Measurements from ENCODE around the gene CDC40. TPM values are rescaled to one million over a fixed set of nuclear protein-coding genes. Genes with fewer than 3 reads are reported as not detected.

CDC40 gene
- total RNA-seq, 1 donor from 2014 or later = 17.9 TPM

DNA sequence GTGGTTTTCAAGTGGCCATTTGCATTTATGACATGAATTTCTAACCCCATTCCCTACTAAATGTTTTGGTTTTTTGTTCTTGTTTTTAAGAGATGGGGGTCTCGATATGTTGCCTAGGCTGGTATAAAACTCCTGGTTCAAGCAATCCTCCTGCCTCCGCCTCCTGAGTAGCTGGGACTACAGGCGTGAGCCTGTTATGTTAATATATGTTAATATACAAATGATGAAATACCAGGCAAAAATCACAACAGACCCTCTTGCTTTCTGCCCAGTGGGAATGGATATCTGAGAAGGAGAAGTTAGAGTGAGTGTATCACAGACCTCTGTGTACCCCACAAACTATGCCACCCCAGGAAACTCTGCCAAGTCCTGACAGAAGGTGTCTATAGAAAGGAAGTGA is 66.2 kb downstream of the CDC40 start:
- no peaks in the 10 kb centered on the region for H3K9me3 Mint-ChIP-seq
- no peaks in the 10 kb centered on the region for H3K27me3 Mint-ChIP-seq (ENCODE audit: low read depth)
- peaks cover 4% of the 10 kb centered on the region for H3K4me1 Mint-ChIP-seq
- DNase-seq (ENCODE audit: low read depth, low spot score) = no peak
- no peak overlapping the region for H3K4me3 Mint-ChIP-seq
- no peak overlapping the region for H3K27ac Mint-ChIP-seq (ENCODE audit: unreplicated experiment)
- H3K36me3 Mint-ChIP-seq (ENCODE audit: low read depth) = no peaks in the 10 kb centered on the region
- TF ChIP-seq, protein P1, sequence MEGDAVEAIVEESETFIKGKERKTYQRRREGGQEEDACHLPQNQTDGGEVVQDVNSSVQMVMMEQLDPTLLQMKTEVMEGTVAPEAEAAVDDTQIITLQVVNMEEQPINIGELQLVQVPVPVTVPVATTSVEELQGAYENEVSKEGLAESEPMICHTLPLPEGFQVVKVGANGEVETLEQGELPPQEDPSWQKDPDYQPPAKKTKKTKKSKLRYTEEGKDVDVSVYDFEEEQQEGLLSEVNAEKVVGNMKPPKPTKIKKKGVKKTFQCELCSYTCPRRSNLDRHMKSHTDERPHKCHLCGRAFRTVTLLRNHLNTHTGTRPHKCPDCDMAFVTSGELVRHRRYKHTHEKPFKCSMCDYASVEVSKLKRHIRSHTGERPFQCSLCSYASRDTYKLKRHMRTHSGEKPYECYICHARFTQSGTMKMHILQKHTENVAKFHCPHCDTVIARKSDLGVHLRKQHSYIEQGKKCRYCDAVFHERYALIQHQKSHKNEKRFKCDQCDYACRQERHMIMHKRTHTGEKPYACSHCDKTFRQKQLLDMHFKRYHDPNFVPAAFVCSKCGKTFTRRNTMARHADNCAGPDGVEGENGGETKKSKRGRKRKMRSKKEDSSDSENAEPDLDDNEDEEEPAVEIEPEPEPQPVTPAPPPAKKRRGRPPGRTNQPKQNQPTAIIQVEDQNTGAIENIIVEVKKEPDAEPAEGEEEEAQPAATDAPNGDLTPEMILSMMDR (conservative IDR thresholded peaks at IDR 0.05) = no peak

DNA sequence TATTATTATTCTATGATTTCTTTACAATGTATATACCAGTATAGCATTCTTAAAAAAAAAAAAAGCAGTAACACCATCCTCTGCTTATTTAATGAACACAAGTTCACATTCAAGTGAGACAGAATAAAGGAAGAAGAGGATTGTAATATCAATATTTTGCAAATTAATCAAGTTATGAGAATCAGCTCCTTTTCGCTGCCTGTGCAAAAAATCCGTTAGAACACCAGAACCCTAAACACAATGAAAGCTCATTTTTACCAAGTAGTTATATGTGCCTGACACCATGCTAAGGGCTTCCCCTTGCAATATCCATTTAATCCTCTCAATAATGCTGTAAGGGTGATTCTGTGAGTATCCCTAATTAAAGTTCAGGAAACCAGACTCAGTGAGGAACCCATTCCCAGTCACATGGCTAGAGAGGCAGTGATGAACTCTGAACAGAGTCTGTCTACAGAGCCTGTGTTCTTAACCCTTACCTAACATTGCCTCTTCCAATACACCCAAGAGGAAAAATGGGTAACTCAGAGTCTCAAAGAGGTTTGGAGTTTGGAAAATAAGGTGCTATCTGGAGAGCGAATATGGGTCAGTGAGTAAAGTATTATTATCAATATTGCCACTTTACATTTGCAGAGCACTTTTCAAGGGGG is 66.8 kb downstream of the CDC40 start:
- no peak for DNase-seq (ENCODE audit: low read depth, low spot score)
- Mint-ChIP-seq H3K36me3 (ENCODE audit: low read depth) (no peaks in the 10 kb centered on the region), H3K9me3 (no peaks in the 10 kb centered on the region), H3K27ac (ENCODE audit: unreplicated experiment) (no peak overlapping the region), H3K27me3 (ENCODE audit: low read depth) (no peaks in the 10 kb centered on the region), H3K4me3 (no peak overlapping the region), H3K4me1 (peaks cover 4% of the 10 kb centered on the region)
- TF ChIP-seq, protein P1 (conservative IDR thresholded peaks at IDR 0.05) = no peak

DNA sequence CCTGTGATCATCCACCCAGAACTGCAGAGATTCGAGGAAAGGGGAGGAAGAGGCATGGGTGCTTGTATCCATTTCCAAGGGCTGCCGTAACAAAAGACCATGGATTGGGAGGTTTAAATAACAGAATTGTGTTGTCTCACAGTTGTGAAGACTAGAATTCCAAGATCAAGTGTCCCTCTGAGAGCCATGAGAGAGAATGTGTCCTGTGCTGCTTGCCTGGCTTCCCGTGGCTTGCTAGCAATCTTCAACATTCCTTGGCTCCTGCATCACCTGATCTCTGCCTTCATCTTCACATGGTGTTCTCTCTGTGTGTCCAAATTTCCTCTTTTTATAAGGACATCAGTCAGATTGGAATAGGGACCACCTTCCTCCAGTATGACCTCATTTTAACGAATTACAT is 69.8 kb downstream of the CDC40 start:
- Mint-ChIP-seq H3K4me3 (no peak overlapping the region), H3K4me1 (peaks cover 4% of the 10 kb centered on the region), H3K27ac (ENCODE audit: unreplicated experiment) (no peak overlapping the region), H3K27me3 (ENCODE audit: low read depth) (no peaks in the 10 kb centered on the region), H3K9me3 (no peaks in the 10 kb centered on the region), H3K36me3 (ENCODE audit: low read depth) (no peaks in the 10 kb centered on the region)
- TF ChIP-seq, protein P1 (conservative IDR thresholded peaks at IDR 0.05) = no peak
- DNase-seq (ENCODE audit: low read depth, low spot score) = no peak

DNA sequence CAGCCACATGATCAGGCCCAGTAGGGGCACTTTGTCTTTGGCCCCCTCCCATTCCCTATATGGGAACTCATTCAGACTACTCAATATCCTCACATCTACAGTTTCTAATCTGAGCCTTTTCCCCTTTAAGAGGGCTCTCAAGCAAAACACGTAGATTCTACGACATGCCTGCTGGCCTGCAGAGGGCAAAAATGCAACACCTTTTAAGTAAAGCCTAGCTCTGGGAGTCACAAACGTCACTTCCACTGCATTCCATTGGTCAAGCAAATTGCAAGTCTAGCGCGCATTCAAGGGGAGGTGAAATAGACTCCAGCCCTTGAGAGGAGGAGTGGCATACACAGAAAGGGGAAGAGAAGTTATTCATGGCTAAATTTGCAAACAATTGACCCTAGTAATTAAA is 70.6 kb downstream of the CDC40 start:
- TF ChIP-seq, protein P1 (conservative IDR thresholded peaks at IDR 0.05) = no peak
- no peaks in the 10 kb centered on the region for H3K9me3 Mint-ChIP-seq
- no peaks in the 10 kb centered on the region for H3K36me3 Mint-ChIP-seq (ENCODE audit: low read depth)
- peaks cover 4% of the 10 kb centered on the region for H3K4me1 Mint-ChIP-seq
- H3K27ac Mint-ChIP-seq (ENCODE audit: unreplicated experiment) = no peak overlapping the region
- H3K4me3 Mint-ChIP-seq = no peak overlapping the region
- DNase-seq (ENCODE audit: low read depth, low spot score) = no peak
- peaks cover 3% of the 10 kb centered on the region for H3K27me3 Mint-ChIP-seq (ENCODE audit: low read depth)

DNA sequence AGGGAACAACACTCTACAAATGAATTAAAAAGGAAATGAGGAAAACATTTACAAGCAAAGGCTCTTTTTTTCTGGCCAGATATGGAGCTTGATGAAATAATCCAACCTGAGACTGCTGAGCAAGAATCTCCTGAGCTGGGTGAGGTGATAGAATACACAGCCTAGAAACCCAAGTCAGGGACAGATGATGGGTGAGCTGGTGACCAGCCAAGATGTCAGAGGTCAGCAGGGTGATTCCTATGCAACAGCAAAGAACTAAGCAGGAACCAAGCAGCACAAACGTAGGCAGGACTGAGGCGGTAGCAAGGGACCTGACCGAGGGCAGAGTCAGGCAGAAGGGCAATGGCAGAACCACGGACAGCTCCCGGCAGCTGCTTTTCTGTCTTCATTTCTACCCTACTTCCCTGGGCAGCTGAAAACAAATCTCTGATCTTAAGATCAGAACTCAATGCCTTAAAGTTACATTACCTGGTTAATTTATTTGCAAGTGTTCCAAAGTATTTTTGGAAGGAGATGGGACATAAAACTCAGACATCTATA is 75.1 kb downstream of the CDC40 start:
- H3K27ac Mint-ChIP-seq (ENCODE audit: unreplicated experiment) = no peak overlapping the region
- H3K4me1 Mint-ChIP-seq = no peaks in the 10 kb centered on the region
- peak; percentile 47 for DNase-seq (ENCODE audit: low read depth, low spot score)
- no peak overlapping the region for H3K4me3 Mint-ChIP-seq
- H3K36me3 Mint-ChIP-seq (ENCODE audit: low read depth) = peaks cover 3% of the 10 kb centered on the region
- no peaks in the 10 kb centered on the region for H3K9me3 Mint-ChIP-seq
- H3K27me3 Mint-ChIP-seq (ENCODE audit: low read depth) = peaks cover 3% of the 10 kb centered on the region
- TF ChIP-seq, protein P1 (conservative IDR thresholded peaks at IDR 0.05) = no peak
